GM21528 (cell line): ENCODE data around the gene CDK17.
"Not testable (repeated sequence)": the region's sequence is repeated elsewhere in the genome, so short reads cannot be mapped to it uniquely, and the experiment has no call there.

ENCODE experiments used
- ATAC-seq: cut with Tn5 transposase; IDR thresholded peaks from one replicate; pipeline ENCODE4 v1.9.1; 2021; ENCODE audit warnings: mild to moderate bottlenecking, moderate library complexity; ENCODE audit not compliant: unreplicated experiment, low FRiP score

The CDK17 gene

GRCh38 chr12:96395236-96395635 is 5.0 kb downstream of the CDK17 start:
- no peak for ATAC-seq

- ATAC-seq: not testable (repeated sequence)
Observed at GRCh38 chr12:96393229-96393628, 7.0 kb downstream of the CDK17 start.

GRCh38 chr12:96392397-96392796 is 7.8 kb downstream of the CDK17 start:
- no peak for ATAC-seq

GRCh38 chr12:96387981-96388380 is 12.3 kb downstream of the CDK17 start:
- no peak for ATAC-seq

- no peak for ATAC-seq
Observed at GRCh38 chr12:96386794-96387193, 13.4 kb downstream of the CDK17 start.

GRCh38 chr12:96383991-96384390 is 16.2 kb downstream of the CDK17 start:
- ATAC-seq: no peak

GRCh38 chr12:96383371-96383770 is 16.9 kb downstream of the CDK17 start:
- no peak for ATAC-seq

- ATAC-seq: not testable (repeated sequence)
Observed at GRCh38 chr12:96379743-96380142, 20.5 kb downstream of the CDK17 start.

GRCh38 chr12:96378319-96378718 is 21.9 kb downstream of the CDK17 start:
- no peak for ATAC-seq

GRCh38 chr12:96376865-96377264 is 23.4 kb downstream of the CDK17 start:
- ATAC-seq: no peak

- ATAC-seq: peak; percentile 57
Observed at GRCh38 chr12:96375841-96376604, 24.2 kb downstream of the CDK17 start.

GRCh38 chr12:96375170-96375569 is 25.1 kb downstream of the CDK17 start:
- ATAC-seq: no peak

- no peak for ATAC-seq
Observed at GRCh38 chr12:96371790-96372699, 28.2 kb downstream of the CDK17 start.

- ATAC-seq: no peak
Observed at GRCh38 chr12:96371138-96371789, 29.0 kb downstream of the CDK17 start.

GRCh38 chr12:96368687-96369086 is 31.6 kb downstream of the CDK17 start:
- no peak for ATAC-seq

GRCh38 chr12:96368233-96368632 is 32.0 kb downstream of the CDK17 start:
- no peak for ATAC-seq

GRCh38 chr12:96366381-96366654 is 33.9 kb downstream of the CDK17 start:
- ATAC-seq: no peak

- no peak for ATAC-seq
Observed at GRCh38 chr12:96365604-96366380, 34.4 kb downstream of the CDK17 start.

GRCh38 chr12:96364092-96364700 is 36.0 kb downstream of the CDK17 start:
- no peak for ATAC-seq

- no peak for ATAC-seq
Observed at GRCh38 chr12:96361074-96361473, 39.2 kb downstream of the CDK17 start.
